ENCODE results near the gene HIGD2A. TPM values are rescaled to one million over a fixed set of nuclear protein-coding genes. Genes with fewer than 3 reads are reported as not detected.

Gene HIGD2A
- total RNA-seq, 1 experiment from 2014 or later: 133 TPM

DNA sequence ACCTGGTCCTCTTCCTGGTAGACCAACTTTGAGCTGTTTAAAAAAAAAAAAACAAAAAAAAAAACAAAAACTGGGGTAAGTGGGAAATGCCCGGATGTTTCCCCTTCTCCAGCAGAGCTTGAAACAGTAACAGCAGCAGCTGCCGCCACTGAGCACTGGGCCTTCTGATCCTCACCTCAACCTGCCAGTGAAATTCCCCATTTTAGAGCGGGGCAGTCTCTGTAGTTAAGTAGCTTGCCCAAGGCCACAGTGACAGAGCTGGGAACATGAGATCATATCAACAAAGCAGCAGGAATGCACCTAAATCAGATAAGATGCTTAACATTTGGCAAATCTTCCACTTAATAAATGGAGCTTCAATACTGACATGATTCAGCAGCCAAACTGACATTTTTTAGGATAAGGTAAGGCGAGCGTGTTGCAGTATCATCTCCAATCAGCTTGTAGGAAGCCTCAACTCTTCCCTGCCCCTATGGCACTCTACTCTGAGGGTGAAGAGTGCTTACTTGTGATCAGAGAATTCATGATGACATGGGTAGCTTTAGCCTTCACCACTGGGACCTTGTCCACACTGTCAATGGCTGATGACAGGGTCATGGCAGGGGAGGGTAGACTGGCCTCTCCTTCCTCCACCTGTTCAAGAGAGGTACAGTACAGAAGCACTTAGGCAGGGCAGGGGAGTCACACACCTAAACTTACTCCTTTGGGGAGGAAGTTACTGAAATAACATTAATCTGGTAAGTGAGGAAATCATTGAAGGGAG is 36.3 kb upstream of the HIGD2A start:
- H3K9me3 ChIP-seq (ENCODE audit: insufficient read depth, low read depth): no peaks in the 10 kb centered on the region
- peaks cover 11% of the 10 kb centered on the region; the same call in 1 of the 2 replicates for H3K79me2 ChIP-seq (ENCODE audit: low read depth)
- H2AFZ ChIP-seq: no peak overlapping the region
- H4K20me1 ChIP-seq (ENCODE audit: insufficient read depth): peaks cover 26% of the 10 kb centered on the region
- ChIA-PET CTCF (no interaction called here), POLR2A (ENCODE audit: unreplicated experiment) (interaction anchor here (0.6 to 0.7 kb wide), 2 partner anchors 42 to 256 kb away, joined by 3 to 19 read pairs; no protein-coding TSS in a partner anchor)
- BruUV-seq (replicated peaks): no TSS peak
- intact Hi-C loops (cut with micrococcal nuclease; ENCODE audit: unreplicated experiment): no loop called here
- H3K27ac ChIP-seq: peak overlapping the region; percentile 11; the same call in 1 of the 2 replicates
- TF ChIP-seq, protein P1, sequence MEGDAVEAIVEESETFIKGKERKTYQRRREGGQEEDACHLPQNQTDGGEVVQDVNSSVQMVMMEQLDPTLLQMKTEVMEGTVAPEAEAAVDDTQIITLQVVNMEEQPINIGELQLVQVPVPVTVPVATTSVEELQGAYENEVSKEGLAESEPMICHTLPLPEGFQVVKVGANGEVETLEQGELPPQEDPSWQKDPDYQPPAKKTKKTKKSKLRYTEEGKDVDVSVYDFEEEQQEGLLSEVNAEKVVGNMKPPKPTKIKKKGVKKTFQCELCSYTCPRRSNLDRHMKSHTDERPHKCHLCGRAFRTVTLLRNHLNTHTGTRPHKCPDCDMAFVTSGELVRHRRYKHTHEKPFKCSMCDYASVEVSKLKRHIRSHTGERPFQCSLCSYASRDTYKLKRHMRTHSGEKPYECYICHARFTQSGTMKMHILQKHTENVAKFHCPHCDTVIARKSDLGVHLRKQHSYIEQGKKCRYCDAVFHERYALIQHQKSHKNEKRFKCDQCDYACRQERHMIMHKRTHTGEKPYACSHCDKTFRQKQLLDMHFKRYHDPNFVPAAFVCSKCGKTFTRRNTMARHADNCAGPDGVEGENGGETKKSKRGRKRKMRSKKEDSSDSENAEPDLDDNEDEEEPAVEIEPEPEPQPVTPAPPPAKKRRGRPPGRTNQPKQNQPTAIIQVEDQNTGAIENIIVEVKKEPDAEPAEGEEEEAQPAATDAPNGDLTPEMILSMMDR (conservative IDR thresholded peaks at IDR 0.05): no peak
- TF ChIP-seq EZH2 (IDR thresholded peaks at IDR 0.05; ENCODE audit: low read depth): no peak
- H3F3A ChIP-seq (ENCODE audit: insufficient read depth, low read depth): no peaks in the 10 kb centered on the region; the same call in 1 of the 2 replicates
- no peaks in the 10 kb centered on the region for H3K4me1 ChIP-seq (replicated peaks; ENCODE audit: insufficient read depth)
- DNase-seq: peak in 1 of 2 experiments; percentile 64
- no peaks in the 10 kb centered on the region for H3K27me3 ChIP-seq (ENCODE audit: insufficient read depth, low read depth)
- no peak overlapping the region for H3K4me3 ChIP-seq
- H3K9me2 ChIP-seq (ENCODE audit: insufficient read depth): no peaks in the 10 kb centered on the region
- H3K4me2 ChIP-seq: no peak overlapping the region
- peaks cover 10% of the 10 kb centered on the region; the same call in 1 of the 2 replicates for H3K36me3 ChIP-seq (ENCODE audit: low read depth)

DNA sequence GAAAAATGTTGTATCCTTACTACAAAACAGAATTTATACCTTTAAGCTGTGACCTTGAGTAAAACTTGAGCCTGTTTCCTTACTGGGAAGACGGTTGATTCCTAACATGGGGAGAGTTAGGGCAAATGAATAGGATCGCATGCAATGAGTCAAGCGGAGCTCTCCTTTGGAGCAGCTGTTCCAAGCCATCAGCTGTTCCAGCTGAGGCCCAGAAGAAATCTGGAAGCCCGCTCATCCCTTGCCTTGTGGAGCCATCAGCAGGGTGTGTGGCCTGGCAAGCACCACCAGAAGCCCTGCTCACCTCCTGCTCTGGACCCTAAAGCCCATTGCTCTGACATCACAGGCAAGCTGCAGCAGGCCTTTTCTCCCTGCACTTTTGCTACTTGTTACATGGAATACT is 35.0 kb upstream of the HIGD2A start:
- no peak overlapping the region for H3K4me3 ChIP-seq
- no peak overlapping the region for H3K4me2 ChIP-seq
- H3K27me3 ChIP-seq (ENCODE audit: insufficient read depth, low read depth): no peaks in the 10 kb centered on the region
- no peaks in the 10 kb centered on the region for H3K9me3 ChIP-seq (ENCODE audit: insufficient read depth, low read depth)
- TF ChIP-seq, protein P1 (conservative IDR thresholded peaks at IDR 0.05): no peak
- no peak for TF ChIP-seq EZH2 (IDR thresholded peaks at IDR 0.05; ENCODE audit: low read depth)
- POLR2A ChIA-PET (ENCODE audit: unreplicated experiment): no interaction called here
- H2AFZ ChIP-seq: no peak overlapping the region
- no TSS peak for BruUV-seq (replicated peaks)
- H3K79me2 ChIP-seq (ENCODE audit: low read depth): peaks cover 19% of the 10 kb centered on the region
- CTCF ChIA-PET: no interaction called here
- DNase-seq: no peak
- H3K36me3 ChIP-seq (ENCODE audit: low read depth): peaks cover 10% of the 10 kb centered on the region; the same call in 1 of the 2 replicates
- no peak overlapping the region for H3K27ac ChIP-seq
- H4K20me1 ChIP-seq (ENCODE audit: insufficient read depth): peaks cover 34% of the 10 kb centered on the region
- intact Hi-C loops (cut with micrococcal nuclease; ENCODE audit: unreplicated experiment): no loop called here
- H3F3A ChIP-seq (ENCODE audit: insufficient read depth, low read depth): no peaks in the 10 kb centered on the region; the same call in 1 of the 2 replicates
- H3K4me1 ChIP-seq (replicated peaks; ENCODE audit: insufficient read depth): no peaks in the 10 kb centered on the region
- no peaks in the 10 kb centered on the region for H3K9me2 ChIP-seq (ENCODE audit: insufficient read depth)

- Histone ChIP-seq H2AFZ (no peak overlapping the region), H3K4me3 (no peak overlapping the region), H4K20me1 (ENCODE audit: insufficient read depth) (peaks cover 34% of the 10 kb centered on the region), H3K9me2 (ENCODE audit: insufficient read depth) (no peaks in the 10 kb centered on the region), H3K4me2 (no peak overlapping the region), H3K27me3 (ENCODE audit: insufficient read depth, low read depth) (no peaks in the 10 kb centered on the region), H3K9me3 (ENCODE audit: insufficient read depth, low read depth) (no peaks in the 10 kb centered on the region), H3K4me1 (replicated peaks; ENCODE audit: insufficient read depth) (peaks cover 5% of the 10 kb centered on the region; the same call in 1 of the 2 replicates), H3K27ac (no peak overlapping the region), H3K79me2 (ENCODE audit: low read depth) (peaks cover 35% of the 10 kb centered on the region), H3K36me3 (ENCODE audit: low read depth) (peaks cover 14% of the 10 kb centered on the region; the same call in 1 of the 2 replicates), H3F3A (ENCODE audit: insufficient read depth, low read depth) (no peaks in the 10 kb centered on the region; the same call in 1 of the 2 replicates)
- BruUV-seq (replicated peaks): no TSS peak
- TF ChIP-seq EZH2 (IDR thresholded peaks at IDR 0.05; ENCODE audit: low read depth): no peak
- TF ChIP-seq, protein P1 (conservative IDR thresholded peaks at IDR 0.05): no peak
- intact Hi-C loops (cut with micrococcal nuclease; ENCODE audit: unreplicated experiment): no loop called here
- DNase-seq: no peak
- ChIA-PET POLR2A (ENCODE audit: unreplicated experiment) (interaction anchor here (0.6 kb wide), 1 partner anchor 33 kb away, joined by 6 read pairs; the partner anchor contains the start of gene NOP16), CTCF (no interaction called here)
These were observed 33.0 kb upstream of the HIGD2A start for GRCh38 chr5:176355400-176356178.
